Erythroblast (primary cell): ENCODE results near the gene GPATCH2.
"Not testable (repeated sequence)": the region's sequence is repeated elsewhere in the genome, so short reads cannot be mapped to it uniquely, and the experiment has no call there.

Experiments
- DNase-seq, 2 experiments: peaks; one replicate each; lab custom pipeline; 2025; lab: John Stamatoyannopoulos, UW
- GATA1 ChIP-seq: IDR thresholded peaks from 2 replicates; pipeline ENCODE4 v1.6.1; 2011; ENCODE audit warnings: low read depth, mild to moderate bottlenecking, control low read depth, low read length, moderate library complexity
- POLR2A ChIP-seq: IDR thresholded peaks from 2 replicates; pipeline ENCODE4 v1.6.1; 2011; ENCODE audit warnings: mild to moderate bottlenecking, low read length

GPATCH2 gene

GRCh38 chr1:217614200-217614712 lies 16.6 kb downstream of the GPATCH2 start:
- TF ChIP-seq POLR2A, result no peak
- no peak for TF ChIP-seq GATA1
- no peak for DNase-seq

- no peak for DNase-seq
- no peak for TF ChIP-seq POLR2A
Observed at GRCh38 chr1:217605390-217605789, 25.5 kb downstream of the GPATCH2 start.

GRCh38 chr1:217602380-217602779 lies 28.5 kb downstream of the GPATCH2 start:
- TF ChIP-seq GATA1 (no peak), POLR2A (no peak)
- no peak for DNase-seq

GRCh38 chr1:217599154-217599553 lies 31.7 kb downstream of the GPATCH2 start:
- peak; percentile 54 to 84 for DNase-seq
- TF ChIP-seq GATA1, result no peak
- TF ChIP-seq POLR2A, result no peak

- TF ChIP-seq POLR2A (no peak), GATA1 (no peak)
- DNase-seq, result no peak
Observed at GRCh38 chr1:217590598-217590997, 40.3 kb downstream of the GPATCH2 start.

- no peak for TF ChIP-seq POLR2A
- TF ChIP-seq GATA1, result no peak
- DNase-seq, result no peak
Observed at GRCh38 chr1:217586586-217586985, 44.3 kb downstream of the GPATCH2 start.

GRCh38 chr1:217585577-217585976 lies 45.3 kb downstream of the GPATCH2 start:
- TF ChIP-seq GATA1 (no peak), POLR2A (no peak)
- DNase-seq, result no peak

- DNase-seq, result not testable (repeated sequence)
Observed at GRCh38 chr1:217584286-217584811, 46.5 kb downstream of the GPATCH2 start.

GRCh38 chr1:217577336-217577735 lies 53.6 kb downstream of the GPATCH2 start:
- TF ChIP-seq POLR2A (no peak), GATA1 (no peak)
- DNase-seq, result no peak

GRCh38 chr1:217574265-217574949 lies 56.5 kb downstream of the GPATCH2 start:
- DNase-seq, result no peak
- TF ChIP-seq GATA1 (no peak), POLR2A (no peak)

- DNase-seq, result no peak
- TF ChIP-seq GATA1, result no peak
- no peak for TF ChIP-seq POLR2A
Observed at GRCh38 chr1:217569021-217569420, 61.9 kb downstream of the GPATCH2 start.

GRCh38 chr1:217568200-217568599 lies 62.7 kb downstream of the GPATCH2 start:
- TF ChIP-seq GATA1, result no peak
- no peak for TF ChIP-seq POLR2A
- no peak for DNase-seq

- TF ChIP-seq GATA1 (no peak), POLR2A (no peak)
- no peak for DNase-seq
Observed at GRCh38 chr1:217564833-217565232, 66.1 kb downstream of the GPATCH2 start.

GRCh38 chr1:217564207-217564606 lies 66.7 kb downstream of the GPATCH2 start:
- DNase-seq, result no peak
- TF ChIP-seq POLR2A (no peak), GATA1 (no peak)

- DNase-seq, result no peak
- TF ChIP-seq POLR2A, result no peak
- no peak for TF ChIP-seq GATA1
Observed at GRCh38 chr1:217563179-217563578, 67.7 kb downstream of the GPATCH2 start.
